GM06990 (cell line): Measurements from ENCODE around the gene GOLGA7B.

Source experiments
- DNase-seq: peaks from one replicate; pipeline ENCODE4 v3.0.0-alpha.2; 2011; ENCODE audit not compliant: insufficient read length; ENCODE audit errors: extremely low read depth
- H3K27me3 ChIP-seq: replicated peaks from 2 replicates; pipeline ENCODE4 v1.6.0; 2011; ENCODE audit warnings: low read length; ENCODE audit not compliant: control insufficient read depth, insufficient read depth
- H3K36me3 ChIP-seq: 2 replicates; pipeline ENCODE4 v1.5.1; 2011; ENCODE audit warnings: low read length; ENCODE audit not compliant: control insufficient read depth, insufficient read depth
- H3K4me3 ChIP-seq: replicated peaks from 2 replicates; pipeline ENCODE4 v1.5.1; 2011; ENCODE audit warnings: low read depth, mild to moderate bottlenecking, control low read depth, low read length
- TF ChIP-seq, protein P1 (sequence below): IDR thresholded peaks from 2 replicates; pipeline ENCODE4 v1.5.1; 2011; ENCODE audit warnings: low read length, control low read depth, mild to moderate bottlenecking, inconsistent platforms; ENCODE audit not compliant: insufficient read depth, poor library complexity, severe bottlenecking

GOLGA7B gene

DNA sequence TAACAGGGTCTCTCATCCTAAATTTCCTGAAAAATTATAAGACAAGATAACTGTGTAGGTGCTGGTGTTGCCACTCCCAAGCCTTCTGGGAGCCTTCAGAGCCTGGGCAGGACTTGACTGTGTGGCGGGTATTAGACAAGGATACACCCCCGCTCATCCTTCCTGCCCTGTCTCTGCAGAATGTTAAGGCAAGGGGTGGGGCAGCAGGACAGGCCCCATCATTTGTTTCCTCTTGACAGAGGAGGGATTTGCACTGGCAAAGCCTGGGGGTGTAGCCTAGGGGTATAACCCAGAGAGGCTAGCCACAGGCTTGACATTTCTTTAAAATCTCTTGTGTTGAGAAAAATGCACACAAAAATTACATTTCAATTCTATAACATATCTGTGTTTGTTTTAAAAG, 63.5 kb downstream of the GOLGA7B start:
- TF ChIP-seq, protein P1, sequence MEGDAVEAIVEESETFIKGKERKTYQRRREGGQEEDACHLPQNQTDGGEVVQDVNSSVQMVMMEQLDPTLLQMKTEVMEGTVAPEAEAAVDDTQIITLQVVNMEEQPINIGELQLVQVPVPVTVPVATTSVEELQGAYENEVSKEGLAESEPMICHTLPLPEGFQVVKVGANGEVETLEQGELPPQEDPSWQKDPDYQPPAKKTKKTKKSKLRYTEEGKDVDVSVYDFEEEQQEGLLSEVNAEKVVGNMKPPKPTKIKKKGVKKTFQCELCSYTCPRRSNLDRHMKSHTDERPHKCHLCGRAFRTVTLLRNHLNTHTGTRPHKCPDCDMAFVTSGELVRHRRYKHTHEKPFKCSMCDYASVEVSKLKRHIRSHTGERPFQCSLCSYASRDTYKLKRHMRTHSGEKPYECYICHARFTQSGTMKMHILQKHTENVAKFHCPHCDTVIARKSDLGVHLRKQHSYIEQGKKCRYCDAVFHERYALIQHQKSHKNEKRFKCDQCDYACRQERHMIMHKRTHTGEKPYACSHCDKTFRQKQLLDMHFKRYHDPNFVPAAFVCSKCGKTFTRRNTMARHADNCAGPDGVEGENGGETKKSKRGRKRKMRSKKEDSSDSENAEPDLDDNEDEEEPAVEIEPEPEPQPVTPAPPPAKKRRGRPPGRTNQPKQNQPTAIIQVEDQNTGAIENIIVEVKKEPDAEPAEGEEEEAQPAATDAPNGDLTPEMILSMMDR = no peak
- no peak for DNase-seq
- H3K36me3 ChIP-seq = no peaks in the 10 kb centered on the region
- peaks cover 2% of the 10 kb centered on the region for H3K27me3 ChIP-seq
- no peak overlapping the region for H3K4me3 ChIP-seq

DNA sequence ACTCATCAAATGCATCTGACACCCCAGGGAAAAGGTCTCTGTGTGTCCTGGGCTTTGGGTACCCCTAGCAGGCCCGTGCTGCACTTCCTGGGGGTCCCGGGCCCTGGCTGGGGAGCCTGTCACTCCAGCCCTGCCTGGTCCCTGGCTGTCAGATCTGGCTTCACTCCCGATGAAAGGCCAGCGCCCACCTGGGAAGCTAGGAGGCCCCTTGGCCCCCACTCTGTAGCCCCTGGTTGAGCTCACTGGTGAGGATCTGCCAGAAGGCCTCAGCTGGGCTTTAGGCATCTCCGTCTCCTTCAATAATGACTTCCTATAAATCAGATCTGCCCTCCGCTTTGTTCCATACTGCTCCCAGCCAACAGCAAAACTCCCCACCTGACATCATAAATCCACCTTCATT, 64.0 kb downstream of the GOLGA7B start:
- H3K36me3 ChIP-seq = no peaks in the 10 kb centered on the region
- H3K27me3 ChIP-seq = no peaks in the 10 kb centered on the region; the same call in none of the 2 replicates
- no peak overlapping the region for H3K4me3 ChIP-seq
- DNase-seq = no peak
- TF ChIP-seq, protein P1 = no peak

DNA sequence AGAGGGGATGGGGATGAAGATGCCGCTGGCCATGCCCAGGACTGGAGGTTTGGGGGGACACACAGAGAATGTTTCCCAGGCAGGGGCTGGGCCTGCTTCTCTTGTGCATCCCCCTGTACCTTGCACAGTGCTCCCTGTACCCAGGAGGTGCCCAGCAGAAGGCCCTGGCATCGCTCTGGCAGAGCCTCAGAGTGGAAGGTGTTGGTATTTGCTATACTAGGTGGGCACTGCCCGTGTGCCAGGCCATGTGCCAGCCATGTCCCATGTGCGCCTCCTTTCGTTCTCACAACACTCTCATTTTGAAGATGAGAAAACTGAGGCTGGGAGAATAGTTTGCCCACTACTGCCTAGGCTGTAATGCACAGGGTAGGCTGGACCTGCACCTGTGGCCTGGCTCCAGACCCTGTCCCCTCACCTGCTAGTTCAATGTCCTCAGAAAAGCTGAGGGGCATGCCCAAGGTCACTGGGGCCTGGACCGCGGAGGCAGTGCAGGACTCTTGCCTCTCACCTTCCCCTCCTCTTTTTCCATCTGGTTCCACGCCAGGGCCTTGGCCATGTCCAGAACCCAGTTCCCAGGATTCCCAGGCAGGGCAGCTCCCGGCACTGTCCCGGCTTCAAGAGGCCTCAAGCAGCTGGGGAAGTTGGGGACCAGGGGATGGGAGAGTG, 64.7 kb downstream of the GOLGA7B start:
- H3K27me3 ChIP-seq = no peaks in the 10 kb centered on the region; the same call in none of the 2 replicates
- H3K4me3 ChIP-seq = no peak overlapping the region

DNA sequence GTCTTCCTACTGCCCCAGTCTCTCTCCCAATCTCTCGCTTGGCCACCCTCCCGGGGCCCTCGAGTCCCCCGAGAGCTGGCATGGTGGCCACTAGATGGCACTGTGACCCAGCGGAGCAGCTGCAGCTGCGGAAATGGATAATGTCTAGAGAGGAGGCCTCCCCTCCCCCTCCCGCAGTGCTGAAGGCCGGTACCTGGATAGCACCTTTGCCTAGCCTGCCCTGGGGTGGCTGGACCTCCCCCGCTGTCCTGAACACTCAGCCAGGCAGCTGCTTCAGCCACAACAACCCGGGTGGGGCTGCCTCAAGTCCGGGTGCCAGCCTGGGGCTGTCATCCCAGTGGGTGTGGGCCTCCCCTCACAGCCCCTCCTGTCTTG, 65.2 kb downstream of the GOLGA7B start:
- peak; percentile 48 for DNase-seq
- Histone ChIP-seq H3K4me3 (no peak overlapping the region), H3K27me3 (no peaks in the 10 kb centered on the region; the same call in none of the 2 replicates), H3K36me3 (no peaks in the 10 kb centered on the region)
- TF ChIP-seq, protein P1 = peak; percentile 92

More for the DNA sequence above, 64.7 kb downstream of the GOLGA7B start:
- TF ChIP-seq, protein P1 = no peak
- H3K36me3 ChIP-seq = no peaks in the 10 kb centered on the region
- DNase-seq = no peak

DNA sequence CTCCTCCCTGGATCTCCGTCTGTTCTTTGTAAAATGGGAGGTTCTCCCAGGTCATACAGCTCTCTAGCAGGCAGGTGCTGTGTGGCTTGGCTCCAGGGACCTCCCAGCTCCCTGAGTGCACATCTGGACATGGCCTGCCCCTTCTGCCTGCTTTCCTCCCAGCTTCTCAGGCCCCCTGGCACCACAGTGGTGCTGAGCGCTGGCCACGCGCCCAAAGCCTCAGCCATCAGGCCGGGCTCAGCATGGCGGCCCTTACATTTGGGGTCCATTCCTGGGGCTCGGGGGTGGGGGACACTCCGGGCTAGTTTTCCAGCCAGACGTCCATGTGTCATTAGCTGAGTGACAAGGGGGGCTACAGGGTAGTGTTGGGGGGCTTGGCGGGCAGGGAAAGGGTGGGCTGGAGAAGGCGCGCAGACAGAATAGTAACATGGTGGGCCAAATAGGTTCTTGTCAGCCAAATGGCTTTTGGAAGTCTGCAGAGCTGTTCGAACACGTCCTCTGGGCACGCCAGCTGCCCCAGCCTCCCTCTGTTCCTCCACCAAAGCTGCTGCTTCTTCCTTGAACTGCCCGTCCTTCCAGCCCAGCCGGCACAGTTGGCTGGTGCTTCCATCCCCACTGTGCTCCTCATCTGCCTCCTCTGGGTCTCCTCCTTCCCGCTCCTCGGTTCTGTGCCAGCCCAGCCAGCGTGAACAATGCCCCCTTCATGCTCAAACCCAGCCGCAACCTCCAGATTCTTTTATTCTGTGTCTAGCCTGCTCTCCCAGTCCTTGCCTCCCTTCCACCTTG, 65.9 kb downstream of the GOLGA7B start:
- Histone ChIP-seq H3K27me3 (no peaks in the 10 kb centered on the region; the same call in 1 of the 2 replicates), H3K36me3 (no peaks in the 10 kb centered on the region), H3K4me3 (no peak overlapping the region)
- TF ChIP-seq, protein P1 = no peak
- DNase-seq = no peak
